Spleen (tissue), 11 donors: ENCODE results near the gene DCAF8L2. TPM values are rescaled to one million over a fixed set of nuclear protein-coding genes. Genes with fewer than 3 reads are reported as not detected.

Source experiments
- DNase-seq: peaks from one replicate; pipeline ENCODE4 v3.0.0-alpha.2; 2020
- H3K27ac ChIP-seq, 8 donors: fragments of 200-600 bp; sonication (generic) in 7 of 8; 1 replicate in 4 of 8; 2 replicates in 4 of 8; pipeline versions ENCODE4 v1.5.0 to v1.8.0; 2016 to 2021; ENCODE audit warnings: inconsistent platforms in 4 of 8, mild to moderate bottlenecking in 4 of 8, moderate library complexity in 1 of 8
- H3K27me3 ChIP-seq, 7 donors: fragments of 200-600 bp; sonication (generic) in 6 of 7; replicated peaks in 1 of 7; 1 replicate in 4 of 7; 2 replicates in 3 of 7; pipeline versions ENCODE4 v1.5.0 to v1.8.0; 2016 to 2021; ENCODE audit warnings: inconsistent platforms in 3 of 7, mild to moderate bottlenecking in 1 of 7
- H3K36me3 ChIP-seq, 6 donors: fragments of 200-600 bp; sonication (generic) in 5 of 6; 1 replicate in 4 of 6; 2 replicates in 2 of 6; pipeline versions ENCODE4 v1.5.0 to v1.8.0; 2016 to 2021; ENCODE audit warnings: inconsistent platforms in 2 of 6
- H3K4me1 ChIP-seq, 6 donors: fragments of 200-600 bp; sonication (generic) in 5 of 6; 1 replicate in 3 of 6; 2 replicates in 3 of 6; pipeline versions ENCODE4 v1.5.0 to v1.8.0; 2016 to 2021; ENCODE audit warnings: inconsistent platforms in 3 of 6
- H3K4me3 ChIP-seq, 8 donors: fragments of 200-600 bp; sonication (generic) in 7 of 8; 1 replicate in 4 of 8; 2 replicates in 4 of 8; pipeline versions ENCODE4 v1.5.0 to v1.8.0; 2016 to 2021; ENCODE audit warnings: inconsistent platforms in 4 of 8, mild to moderate bottlenecking in 4 of 8, moderate library complexity in 2 of 8
- H3K9me3 ChIP-seq, 8 donors: fragments of 200-600 bp; sonication (generic) in 7 of 8; 1 replicate in 4 of 8; 2 replicates in 4 of 8; pipeline versions ENCODE4 v1.5.0 to v1.8.0; 2016 to 2021; ENCODE audit warnings: inconsistent platforms in 4 of 8
- POLR2A ChIP-seq, 3 donors: fragments of 450-650 bp; IDR thresholded peaks; one replicate each; pipeline ENCODE4 v1.5.1; 2017; ENCODE audit warnings: antibody characterized with exemption in 3 of 3, mild to moderate bottlenecking in 1 of 3
- POLR2AphosphoS5 ChIP-seq, 3 donors: sonication (generic); formaldehyde crosslinking; IDR thresholded peaks; one replicate each; pipeline ENCODE4 v1.5.1; 2017; ENCODE audit warnings: antibody characterized with exemption in 3 of 3
- WGBS, 5 donors: extraction: QIAGEN DNeasy Blood & Tissue Kit in 3 of 5; methylation state at CpG; one replicate each; pipeline versions ENCODE4 v1.1.5 to v1.1.7; 2013 to 2018; 5-methylcytosine and 5-hydroxymethylcytosine counted together
- intact Hi-C: fragments of 100-400 bp; cut with DNase I; formaldehyde crosslinking; loops from one replicate; pipeline ENCODE4 v1.15.0; 2023; ENCODE audit warnings: low total_unique reads
- polyA plus RNA-seq, 3 donors: library from polyadenylated mRNA; stranded (reverse); fragments of 200-250 nt; gene quantifications; one replicate each; pipeline ENCODE4 v1.2.1, GENCODE V29; 2013
- total RNA-seq, 7 donors: library from RNA; depleted of rRNA in 3 of 7; stranded (reverse); fragments of >200 nt in 3 of 7; fragmentation: NEBNext Ultra II Directional in 4 of 7; extraction: Animal tissue kit (Norgen Biotek cat#: 25700) in 4 of 7; gene quantifications; one replicate each; pipeline versions ENCODE4 v1.1.0 to v1.2.1, GENCODE V29; 2016 to 2021
- TF ChIP-seq, protein P1 (sequence below), 11 experiments: fragments of 200-600 bp in 7 of 11; fragments of 450-650 bp in 4 of 11; sonication (generic) in 4 of 11; IDR thresholded peaks in 8 of 11; conservative IDR thresholded peaks in 3 of 11; 1 replicate in 7 of 11; 2 replicates in 4 of 11; pipeline versions ENCODE4 v1.4.0 to v1.8.0; 2016 to 2021; ENCODE audit warnings: antibody characterized with exemption in 11 of 11, inconsistent platforms in 4 of 11, mild to moderate bottlenecking in 1 of 11
- donor health status: healthy with polysubstance abuse.
- donor health status: DM: no; HTN: no; CAD: no; lungs with moderate emphysema.
- donor health status: DM: no; HTN: no; CAD: no.
- donor health status: Bipolar disorder and iron deficiency.
- donor health status: healthy.
- donor health status: DM: no; HTN: no; CAD: no.
- donor health status: DM: yes; HTN: yes; CAD: no.

Gene DCAF8L2
- total and polyA plus RNA-seq, 10 donors, result not detected

DNA sequence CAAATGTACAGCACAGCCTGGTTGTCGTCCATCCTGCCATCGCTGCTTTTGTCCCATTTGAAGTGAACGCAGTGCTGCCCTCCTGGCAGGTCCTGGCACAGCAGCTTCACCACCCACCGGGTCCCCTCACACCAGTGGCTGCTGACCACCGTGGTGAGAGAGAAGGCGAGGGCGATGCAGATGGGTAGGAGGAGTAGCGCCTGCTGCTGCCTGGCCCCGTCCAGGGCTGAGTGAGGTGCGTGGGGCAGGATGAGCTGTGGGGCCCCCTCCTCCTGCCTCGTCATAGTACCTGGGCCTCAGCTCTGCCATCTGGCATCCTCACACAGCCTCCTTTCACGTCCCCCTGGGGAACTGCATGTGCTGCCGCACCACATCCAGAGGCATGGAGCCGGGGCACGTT, 1.8 kb downstream of the DCAF8L2 start:
- Histone ChIP-seq H3K4me3 (no peak overlapping the region), H3K9me3 (peaks cover 0 to 8% (median 0%) of the 10 kb centered on the region in 8 donors), H3K36me3 (no peaks in the 10 kb centered on the region), H3K27ac (no peak overlapping the region), H3K27me3 (no peaks in the 10 kb centered on the region), H3K4me1 (no peaks in the 10 kb centered on the region)
- intact Hi-C loops, result no loop called here
- WGBS, 5 donors, result 65 to 79% (median 69%) methylated on average over 7 to 15 of the region's 15 CpGs
- TF ChIP-seq, protein P1, sequence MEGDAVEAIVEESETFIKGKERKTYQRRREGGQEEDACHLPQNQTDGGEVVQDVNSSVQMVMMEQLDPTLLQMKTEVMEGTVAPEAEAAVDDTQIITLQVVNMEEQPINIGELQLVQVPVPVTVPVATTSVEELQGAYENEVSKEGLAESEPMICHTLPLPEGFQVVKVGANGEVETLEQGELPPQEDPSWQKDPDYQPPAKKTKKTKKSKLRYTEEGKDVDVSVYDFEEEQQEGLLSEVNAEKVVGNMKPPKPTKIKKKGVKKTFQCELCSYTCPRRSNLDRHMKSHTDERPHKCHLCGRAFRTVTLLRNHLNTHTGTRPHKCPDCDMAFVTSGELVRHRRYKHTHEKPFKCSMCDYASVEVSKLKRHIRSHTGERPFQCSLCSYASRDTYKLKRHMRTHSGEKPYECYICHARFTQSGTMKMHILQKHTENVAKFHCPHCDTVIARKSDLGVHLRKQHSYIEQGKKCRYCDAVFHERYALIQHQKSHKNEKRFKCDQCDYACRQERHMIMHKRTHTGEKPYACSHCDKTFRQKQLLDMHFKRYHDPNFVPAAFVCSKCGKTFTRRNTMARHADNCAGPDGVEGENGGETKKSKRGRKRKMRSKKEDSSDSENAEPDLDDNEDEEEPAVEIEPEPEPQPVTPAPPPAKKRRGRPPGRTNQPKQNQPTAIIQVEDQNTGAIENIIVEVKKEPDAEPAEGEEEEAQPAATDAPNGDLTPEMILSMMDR (IDR thresholded peaks at IDR 0.05 in 8 of 11, conservative IDR thresholded peaks at IDR 0.05 in 3 of 11), result no peak
- DNase-seq, result peak; percentile 67

DNA sequence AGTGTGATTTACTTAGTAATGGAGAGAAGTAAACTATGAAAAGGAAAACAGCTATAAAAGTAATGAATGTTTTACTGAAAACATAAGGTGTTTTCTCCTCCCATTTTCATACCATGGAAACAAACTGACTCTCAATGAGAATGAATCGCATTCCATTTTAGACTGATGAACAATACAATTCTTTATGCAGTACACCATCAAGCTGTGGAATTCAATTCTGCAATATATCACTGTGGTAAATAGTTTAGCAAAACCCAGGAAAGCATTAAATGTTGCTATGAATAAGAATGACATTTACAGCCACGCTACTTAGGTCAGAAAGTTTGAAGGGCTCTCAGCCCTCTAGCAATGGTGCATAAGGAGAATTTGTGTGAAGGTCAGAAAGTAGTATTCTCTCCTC, 7.4 kb downstream of the DCAF8L2 start:
- intact Hi-C loops, result no loop called here
- Histone ChIP-seq H3K36me3 (no peaks in the 10 kb centered on the region), H3K9me3 (peaks cover 0 to 8% (median 0%) of the 10 kb centered on the region in 8 donors), H3K27me3 (no peaks in the 10 kb centered on the region), H3K27ac (no peak overlapping the region), H3K4me1 (no peaks in the 10 kb centered on the region), H3K4me3 (no peak overlapping the region)
- DNase-seq, result no peak
- WGBS, 5 donors, result 61 to 81% (median 74%) methylated on average over 2 of the region's 2 CpGs
- no peak for TF ChIP-seq POLR2A (IDR thresholded peaks at IDR 0.05)

DNA sequence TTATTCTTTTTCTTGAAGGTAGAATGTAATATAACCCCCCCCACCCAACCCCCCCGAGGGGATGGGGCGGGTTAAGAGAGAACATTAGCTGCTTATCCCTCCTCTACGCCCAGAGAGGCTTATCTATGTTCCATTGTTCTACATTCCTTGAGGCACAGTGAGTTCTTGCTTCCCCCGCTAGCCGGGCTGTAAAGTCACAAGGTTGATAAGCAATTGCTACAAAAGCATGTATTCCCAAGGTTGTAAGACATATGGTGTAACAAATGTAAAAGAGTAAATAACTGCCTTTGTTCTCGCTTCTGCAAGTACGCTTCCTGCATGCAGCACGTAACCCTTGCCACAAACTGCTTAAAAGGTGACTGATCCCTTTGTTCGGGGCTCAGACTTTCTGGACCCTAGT, 8.2 kb downstream of the DCAF8L2 start:
- Histone ChIP-seq H3K4me1 (no peaks in the 10 kb centered on the region), H3K36me3 (no peaks in the 10 kb centered on the region), H3K4me3 (no peak overlapping the region), H3K27me3 (no peaks in the 10 kb centered on the region), H3K27ac (no peak overlapping the region), H3K9me3 (peaks cover 0 to 4% (median 0%) of the 10 kb centered on the region in 8 donors)
- TF ChIP-seq POLR2AphosphoS5 (IDR thresholded peaks at IDR 0.05) (no peak), POLR2A (IDR thresholded peaks at IDR 0.05) (no peak)
- TF ChIP-seq, protein P1 (IDR thresholded peaks at IDR 0.05 in 8 of 11, conservative IDR thresholded peaks at IDR 0.05 in 3 of 11), result no peak
- intact Hi-C loops, result no loop called here
- no peak for DNase-seq
- WGBS, 5 donors, result 37 to 59% (median 47%) methylated on average over 9 of the region's 9 CpGs

DNA sequence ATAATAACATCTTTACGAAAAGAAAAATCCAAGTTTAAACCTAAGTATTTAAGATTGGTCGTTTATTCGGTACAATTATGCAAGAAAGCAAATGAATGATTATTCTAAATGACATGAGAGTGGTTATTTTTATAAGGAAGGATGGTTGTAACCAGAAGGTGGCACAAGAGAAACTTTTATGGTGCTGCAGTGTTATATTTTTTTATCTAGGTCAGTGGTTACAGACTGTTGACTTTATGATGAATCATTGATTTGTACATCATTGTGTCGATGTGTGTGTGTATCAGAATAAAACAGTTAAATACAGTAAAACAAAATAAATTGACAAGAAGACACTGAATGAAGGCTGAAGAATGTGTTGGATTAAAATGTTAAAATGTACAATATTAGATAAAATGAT, 9.8 kb downstream of the DCAF8L2 start:
- no peaks in the 10 kb centered on the region for H3K27me3 ChIP-seq
- H3K9me3 ChIP-seq, result no peaks in the 10 kb centered on the region
- TF ChIP-seq POLR2A (IDR thresholded peaks at IDR 0.05) (no peak), POLR2AphosphoS5 (IDR thresholded peaks at IDR 0.05) (no peak)
- TF ChIP-seq, protein P1 (IDR thresholded peaks at IDR 0.05 in 8 of 11, conservative IDR thresholded peaks at IDR 0.05 in 3 of 11), result no peak
- no peaks in the 10 kb centered on the region for H3K36me3 ChIP-seq
- DNase-seq, result no peak
- H3K4me3 ChIP-seq, result no peak overlapping the region
- 71 to 88% (median 81%) methylated on average over 4 of the region's 4 CpGs for WGBS, 5 donors
- no peaks in the 10 kb centered on the region for H3K4me1 ChIP-seq
- no peak overlapping the region for H3K27ac ChIP-seq
- intact Hi-C loops, result no loop called here

DNA sequence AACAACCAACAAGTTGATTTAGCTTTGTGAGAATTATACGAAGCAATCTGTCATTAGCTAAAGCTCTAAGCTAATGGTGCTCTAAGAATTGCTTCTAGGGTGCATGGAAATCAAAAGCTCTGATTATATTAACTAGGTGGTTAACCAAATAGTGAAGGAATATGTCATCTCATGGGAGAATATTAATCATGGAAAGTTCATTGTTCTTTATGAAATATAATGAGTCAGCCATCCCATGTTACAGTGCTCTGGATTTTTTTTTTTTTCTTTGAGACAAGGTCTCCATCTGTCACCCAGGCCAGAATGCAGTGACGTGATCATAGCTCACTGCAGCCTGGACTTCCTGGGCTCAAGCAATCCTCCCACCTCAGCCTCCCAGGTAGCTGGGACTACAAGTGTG, 10.5 kb downstream of the DCAF8L2 start:
- no peak for TF ChIP-seq POLR2AphosphoS5 (IDR thresholded peaks at IDR 0.05)
- TF ChIP-seq, protein P1 (IDR thresholded peaks at IDR 0.05 in 8 of 11, conservative IDR thresholded peaks at IDR 0.05 in 3 of 11), result no peak
- TF ChIP-seq POLR2A (IDR thresholded peaks at IDR 0.05), result no peak
- intact Hi-C loops, result no loop called here
- no peaks in the 10 kb centered on the region for H3K4me1 ChIP-seq
- no peak overlapping the region for H3K27ac ChIP-seq
- no peak for DNase-seq
- H3K27me3 ChIP-seq, result no peaks in the 10 kb centered on the region
- H3K36me3 ChIP-seq, result no peaks in the 10 kb centered on the region
- 65 to 84% (median 79%) methylated on average over 2 of the region's 2 CpGs for WGBS, 5 donors
- H3K4me3 ChIP-seq, result no peak overlapping the region
- H3K9me3 ChIP-seq, result no peaks in the 10 kb centered on the region
